IMR-90 (cell line): ENCODE results near the gene OFD1. TPM values are rescaled to one million over a fixed set of nuclear protein-coding genes. Genes with fewer than 3 reads are reported as not detected.

Source experiments
- ATAC-seq: fragments of 200-7000 bp; cut with Tn5 transposase; 2 replicates; pipeline ENCODE4 v1.9.1; 2020; ENCODE audit warnings: low read depth, mild to moderate bottlenecking, moderate library complexity
- BruUV-seq: library from RNA; stranded (reverse); fragments of 400-500 nt; replicated peaks from 2 replicates; lab custom pipeline; 2021; lab: Mats Ljungman, UMichigan
- CTCF ChIA-PET: fragments of 300-600 bp; formaldehyde crosslinking; extraction: SDS; loops from one replicate; lab custom pipeline; 2021; ENCODE audit warnings: antibody characterized with exemption; lab: Yijun Ruan, JAX
- POLR2A ChIA-PET: fragments of 300-600 bp; sonication (Branson Sonifier 250); formaldehyde crosslinking; loops from one replicate; lab custom pipeline; 2022; ENCODE audit warnings: antibody characterized with exemption; ENCODE audit not compliant: unreplicated experiment; lab: Charles Lee
- DNase-seq: peaks from one replicate; pipeline ENCODE4 v3.0.0; 2013
- H2AFZ ChIP-seq: replicated peaks from 2 replicates; pipeline ENCODE3; 2013; ENCODE audit warnings: low read length, mild to moderate bottlenecking; ENCODE audit not compliant: poor library complexity
- H2AK5ac ChIP-seq: 2 replicates; pipeline ENCODE4 v1.6.1; 2013; ENCODE audit warnings: low read depth, low read length, inconsistent platforms
- H2AK9ac ChIP-seq: replicated peaks from 2 replicates; pipeline ENCODE3; 2013; ENCODE audit warnings: mild to moderate bottlenecking, low read depth, low read length, moderate library complexity; ENCODE audit not compliant: poor library complexity
- H2BK120ac ChIP-seq: 2 replicates; pipeline ENCODE4 v1.6.1; 2013; ENCODE audit warnings: low read depth, low read length, inconsistent platforms
- H2BK15ac ChIP-seq: 3 replicates; pipeline ENCODE4 v1.6.1; 2013; ENCODE audit warnings: low read depth, low read length, inconsistent platforms
- H2BK20ac ChIP-seq: 2 replicates; pipeline ENCODE4 v1.6.1; 2013; ENCODE audit warnings: low read depth, mild to moderate bottlenecking, inconsistent platforms, low read length, moderate library complexity
- H2BK5ac ChIP-seq: 2 replicates; pipeline ENCODE4 v1.6.1; 2013; ENCODE audit warnings: mild to moderate bottlenecking, low read depth, low read length, inconsistent platforms; ENCODE audit not compliant: poor library complexity, severe bottlenecking
- H3K14ac ChIP-seq: replicated peaks from 2 replicates; pipeline ENCODE4 v1.6.1; 2013; ENCODE audit warnings: low read depth, low read length, inconsistent platforms
- H3K18ac ChIP-seq: 2 replicates; pipeline ENCODE4 v1.6.1; 2013; ENCODE audit warnings: low read depth, low read length, control low read depth
- H3K23ac ChIP-seq: 2 replicates; pipeline ENCODE4 v1.6.1; 2013; ENCODE audit warnings: low read depth, low read length, inconsistent platforms
- H3K27ac ChIP-seq: 2 replicates; pipeline ENCODE4 v1.5.1; 2013; ENCODE audit warnings: mild to moderate bottlenecking, control low read depth, low read length; ENCODE audit not compliant: insufficient read depth
- H3K27me3 ChIP-seq: 2 replicates; pipeline ENCODE4 v1.6.1; 2013; ENCODE audit warnings: low read length; ENCODE audit not compliant: control insufficient read depth, insufficient read depth
- H3K36me3 ChIP-seq: 2 replicates; pipeline ENCODE4 v1.6.1; 2013; ENCODE audit warnings: low read length, mixed read lengths; ENCODE audit not compliant: control insufficient read depth, insufficient read depth
- H3K4ac ChIP-seq: 2 replicates; pipeline ENCODE4 v1.6.1; 2013; ENCODE audit warnings: low read depth, low read length, inconsistent platforms
- H3K4me1 ChIP-seq: 2 replicates; pipeline ENCODE4 v1.6.1; 2013; ENCODE audit warnings: low read length, mixed read lengths; ENCODE audit not compliant: control insufficient read depth, insufficient read depth
- H3K4me2 ChIP-seq: 2 replicates; pipeline ENCODE4 v1.6.1; 2013; ENCODE audit warnings: low read depth, mild to moderate bottlenecking, control low read depth, low read length, moderate library complexity
- H3K4me3 ChIP-seq: 2 replicates; pipeline ENCODE4 v1.5.1; 2013; ENCODE audit warnings: low read depth, mild to moderate bottlenecking, control low read depth, low read length, moderate library complexity; ENCODE audit not compliant: insufficient read depth
- H3K56ac ChIP-seq: 2 replicates; pipeline ENCODE4 v1.6.1; 2013; ENCODE audit warnings: low read length, inconsistent platforms; ENCODE audit not compliant: insufficient read depth; ENCODE audit errors: extremely low read depth
- H3K79me1 ChIP-seq, 2 experiments: 2 replicates each; pipeline ENCODE4 v1.6.1; 2013; ENCODE audit warnings: low read length in 2 of 2, inconsistent platforms in 1 of 2, low read depth in 1 of 2
- H3K9ac ChIP-seq: 2 replicates; pipeline ENCODE4 v1.6.1; 2013; ENCODE audit warnings: low read depth, low read length, control low read depth
- H3K9me1 ChIP-seq: 2 replicates; pipeline ENCODE4 v1.6.1; 2013; ENCODE audit warnings: low read length, inconsistent platforms; ENCODE audit not compliant: insufficient read depth
- H3K9me3 ChIP-seq: 2 replicates; pipeline ENCODE4 v1.6.1; 2013; ENCODE audit warnings: low read length; ENCODE audit not compliant: control insufficient read depth, insufficient read depth
- H4K20me1 ChIP-seq: 2 replicates; pipeline ENCODE4 v1.6.1; 2013; ENCODE audit warnings: low read length, inconsistent platforms; ENCODE audit not compliant: insufficient read depth
- H4K5ac ChIP-seq: 2 replicates; pipeline ENCODE4 v1.6.1; 2013; ENCODE audit warnings: mild to moderate bottlenecking, low read depth, low read length, control low read depth
- H4K8ac ChIP-seq, 2 experiments: 2 replicates each; pipeline ENCODE4 v1.6.1; 2013; ENCODE audit warnings: low read depth in 2 of 2, low read length in 2 of 2, control low read depth in 1 of 2, inconsistent platforms in 1 of 2
- H4K91ac ChIP-seq: 2 replicates; pipeline ENCODE4 v1.6.1; 2013; ENCODE audit warnings: low read depth, low read length, inconsistent platforms; ENCODE audit not compliant: insufficient read depth
- BHLHE40 ChIP-seq: fragments of 150-350 bp; IDR thresholded peaks from 2 replicates; pipeline ENCODE4 v1.6.1; 2016; ENCODE audit warnings: mild to moderate bottlenecking, low read depth, low read length
- CEBPB ChIP-seq: IDR thresholded peaks from 2 replicates; pipeline ENCODE4 v1.6.1; 2012; ENCODE audit warnings: low read depth, low read length, improper control_type of control experiment
- FOS ChIP-seq: fragments of 150-350 bp; IDR thresholded peaks from 2 replicates; pipeline ENCODE4 v1.6.1; 2016; ENCODE audit warnings: low read depth, low read length
- MAZ ChIP-seq: IDR thresholded peaks from 2 replicates; pipeline ENCODE4 v1.6.1; 2012; ENCODE audit warnings: low read depth, mild to moderate bottlenecking, low read length, improper control_type of control experiment, moderate library complexity, borderline replicate concordance
- MXI1 ChIP-seq: IDR thresholded peaks from 2 replicates; pipeline ENCODE4 v1.6.1; 2012; ENCODE audit warnings: low read depth, mild to moderate bottlenecking, low read length, moderate library complexity, borderline replicate concordance
- NFE2L2 ChIP-seq: fragments of 150-350 bp; IDR thresholded peaks from 2 replicates; pipeline ENCODE4 v1.6.1; 2016; ENCODE audit warnings: low read depth, mild to moderate bottlenecking, low read length
- RCOR1 ChIP-seq: IDR thresholded peaks from 2 replicates; pipeline ENCODE4 v1.6.1; 2012; ENCODE audit warnings: mild to moderate bottlenecking, low read length, improper control_type of control experiment; ENCODE audit not compliant: insufficient replicate concordance
- dilution Hi-C: fragments of 300-500 bp; cut with HindIII; formaldehyde crosslinking; loops from one replicate; pipeline ENCODE4 v1.14.3; 2018; ENCODE audit warnings: low sequenced_read_pairs; ENCODE audit not compliant: unreplicated experiment
- in situ Hi-C: fragments of 300-500 bp; cut with MboI; formaldehyde crosslinking; loops from 3 replicates; pipeline ENCODE4 v1.14.3; 2019; ENCODE audit warnings: low sequenced_read_pairs, inconsistent platforms, mixed read lengths
- intact Hi-C: fragments of 100-400 bp; cut with micrococcal nuclease; formaldehyde crosslinking; loops from 2 replicates; pipeline ENCODE4 v1.10.0; 2022
- polyA plus RNA-seq, 3 experiments: library from polyadenylated mRNA; depleted of rRNA; stranded (reverse); fragments of >200 nt; gene quantifications; 2 replicates each; pipeline ENCODE4 v1.2.3, GENCODE V29; 2012; ENCODE audit warnings: low replicate concordance in 1 of 3
- total RNA-seq: library from RNA; depleted of rRNA; stranded (reverse); fragments of >200 nt; gene quantifications from 2 replicates; pipeline ENCODE4 v1.2.3, GENCODE V29; 2012
- TF ChIP-seq, protein P1 (sequence below): fragments of 150-350 bp; IDR thresholded peaks from 2 replicates; pipeline ENCODE4 v1.6.1; 2016; ENCODE audit warnings: low read depth, mild to moderate bottlenecking, low read length, moderate library complexity, borderline replicate concordance
- TF ChIP-seq, protein P2 (sequence below): fragments of 150-350 bp; IDR thresholded peaks from 2 replicates; pipeline ENCODE4 v1.6.1; 2017; ENCODE audit warnings: mild to moderate bottlenecking, antibody characterized with exemption, low read length, low read depth

The OFD1 gene
- total and polyA plus RNA-seq, 2 of the 4 experiments (the other 2 are of a cell fraction), result 8.4 to 8.6 TPM

- intact Hi-C loops (loop anchor here (1.0 kb wide), 1 partner anchor 281 kb away; no protein-coding TSS in a partner anchor), in situ Hi-C loops (no loop called here), dilution Hi-C loops (no loop called here)
- no peak overlapping the region for H4K5ac ChIP-seq
- H2BK5ac ChIP-seq, result no peak overlapping the region
- H3K4ac ChIP-seq, result no peak overlapping the region
- no peak overlapping the region for H3K56ac ChIP-seq
- H3K9ac ChIP-seq, result no peak overlapping the region
- no peak overlapping the region for H3K4me3 ChIP-seq
- H2AK9ac ChIP-seq, result no peak overlapping the region
- DNase-seq, result no peak
- no peak overlapping the region for H3K4me2 ChIP-seq
- H2BK20ac ChIP-seq, result no peak overlapping the region
- CTCF ChIA-PET, result interaction anchor here (1.6 kb wide), 1 partner anchor 244 kb away, joined by 3 read pairs; no protein-coding TSS in a partner anchor
- no peak overlapping the region for H4K8ac ChIP-seq
- H3K18ac ChIP-seq, result no peak overlapping the region
- no peaks in the 10 kb centered on the region for H4K20me1 ChIP-seq
- no TSS peak for BruUV-seq
- H2BK15ac ChIP-seq, result no peak overlapping the region
- no peaks in the 10 kb centered on the region for H3K79me1 ChIP-seq
- no peak overlapping the region for H3K27ac ChIP-seq
- H3K23ac ChIP-seq, result no peak overlapping the region
- no peaks in the 10 kb centered on the region for H3K9me3 ChIP-seq
- POLR2A ChIA-PET, result no interaction called here
- TF ChIP-seq FOS (no peak), RCOR1 (no peak), CEBPB (no peak), BHLHE40 (no peak), MAZ (no peak), NFE2L2 (no peak), MXI1 (no peak)
- TF ChIP-seq, protein P1, sequence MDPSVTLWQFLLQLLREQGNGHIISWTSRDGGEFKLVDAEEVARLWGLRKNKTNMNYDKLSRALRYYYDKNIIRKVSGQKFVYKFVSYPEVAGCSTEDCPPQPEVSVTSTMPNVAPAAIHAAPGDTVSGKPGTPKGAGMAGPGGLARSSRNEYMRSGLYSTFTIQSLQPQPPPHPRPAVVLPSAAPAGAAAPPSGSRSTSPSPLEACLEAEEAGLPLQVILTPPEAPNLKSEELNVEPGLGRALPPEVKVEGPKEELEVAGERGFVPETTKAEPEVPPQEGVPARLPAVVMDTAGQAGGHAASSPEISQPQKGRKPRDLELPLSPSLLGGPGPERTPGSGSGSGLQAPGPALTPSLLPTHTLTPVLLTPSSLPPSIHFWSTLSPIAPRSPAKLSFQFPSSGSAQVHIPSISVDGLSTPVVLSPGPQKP, result no peak
- TF ChIP-seq, protein P2, sequence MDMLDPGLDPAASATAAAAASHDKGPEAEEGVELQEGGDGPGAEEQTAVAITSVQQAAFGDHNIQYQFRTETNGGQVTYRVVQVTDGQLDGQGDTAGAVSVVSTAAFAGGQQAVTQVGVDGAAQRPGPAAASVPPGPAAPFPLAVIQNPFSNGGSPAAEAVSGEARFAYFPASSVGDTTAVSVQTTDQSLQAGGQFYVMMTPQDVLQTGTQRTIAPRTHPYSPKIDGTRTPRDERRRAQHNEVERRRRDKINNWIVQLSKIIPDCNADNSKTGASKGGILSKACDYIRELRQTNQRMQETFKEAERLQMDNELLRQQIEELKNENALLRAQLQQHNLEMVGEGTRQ, result no peak
- H4K91ac ChIP-seq, result no peak overlapping the region
- H3K36me3 ChIP-seq, result no peaks in the 10 kb centered on the region; the same call in 1 of the 2 replicates
- H3K4me1 ChIP-seq, result peaks cover 2% of the 10 kb centered on the region
- no peaks in the 10 kb centered on the region for H3K27me3 ChIP-seq
- H2BK120ac ChIP-seq, result no peak overlapping the region
- H2AK5ac ChIP-seq, result no peak overlapping the region
- H3K9me1 ChIP-seq, result no peaks in the 10 kb centered on the region
- no peak overlapping the region for H3K14ac ChIP-seq
- no peak for ATAC-seq
- H2AFZ ChIP-seq, result no peak overlapping the region
These were observed 16.3 kb downstream of the OFD1 start for GRCh38 chrX:13750812-13751211.
